GM18519 (cell line): ENCODE results near the gene SLFNL1.

Experiments
- ATAC-seq: cut with Tn5 transposase; IDR thresholded peaks from one replicate; pipeline ENCODE4 v1.9.1; 2021; ENCODE audit warnings: mild to moderate bottlenecking, moderate library complexity; ENCODE audit not compliant: unreplicated experiment, low FRiP score

SLFNL1 gene

DNA sequence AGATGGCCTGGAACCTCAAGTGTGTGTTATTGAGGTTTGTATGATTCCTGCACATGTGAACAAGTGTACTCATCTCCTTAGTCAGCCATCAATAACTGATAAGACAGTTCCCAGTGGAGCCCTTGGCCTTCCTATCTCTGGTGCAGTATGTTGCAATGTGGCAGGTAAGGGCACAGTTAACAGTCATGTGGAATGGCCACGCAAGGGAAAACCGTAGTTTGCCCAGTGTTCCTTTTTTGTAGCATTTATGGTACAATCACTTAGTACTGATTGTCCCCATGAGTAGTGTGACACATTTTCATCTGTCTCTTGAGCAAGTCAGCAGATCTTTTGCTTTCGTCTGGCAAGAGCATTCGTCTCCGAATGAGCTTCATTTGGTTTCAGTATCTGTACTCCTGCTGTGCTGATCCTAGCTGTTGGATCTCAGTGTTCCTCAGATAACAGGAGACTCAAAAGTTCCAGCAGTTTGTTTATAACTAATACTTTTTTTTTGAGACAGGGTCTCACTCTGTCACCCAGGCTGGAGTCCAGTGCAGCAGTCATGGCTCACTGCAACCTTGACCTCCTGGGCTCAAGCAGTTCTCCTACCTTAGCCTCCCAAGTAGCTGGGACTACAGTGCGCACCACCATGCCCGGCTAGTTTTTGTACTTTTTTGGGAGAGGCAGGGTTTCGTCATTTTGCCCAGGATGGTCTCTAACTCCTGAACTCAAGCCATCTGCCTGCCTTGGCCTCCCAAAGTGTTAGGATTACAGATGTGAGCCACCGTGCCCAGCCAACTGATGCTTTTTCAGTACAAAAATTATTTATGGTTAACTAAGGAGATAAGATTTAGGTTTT lies 33.9 kb downstream of the SLFNL1 start:
- ATAC-seq: no peak

DNA sequence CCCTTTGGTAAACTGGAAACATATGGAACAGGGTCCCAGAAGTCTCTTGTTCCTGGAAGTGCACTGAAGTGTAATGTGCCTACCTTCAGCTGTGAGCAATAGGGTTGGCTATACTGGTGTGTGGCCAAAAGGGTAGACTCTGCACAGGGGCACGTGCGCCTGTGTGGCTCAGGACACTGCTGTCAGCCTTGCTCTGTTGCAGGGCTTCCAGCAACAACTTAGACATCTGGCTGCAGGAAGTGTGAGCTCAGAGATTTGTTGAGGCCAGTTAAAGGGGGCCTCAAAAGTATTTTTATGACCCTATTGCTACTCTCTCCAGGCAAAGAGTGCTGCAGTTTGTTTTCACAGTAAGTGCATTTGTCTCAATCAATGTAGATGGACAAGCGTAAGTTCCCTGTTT lies 34.6 kb downstream of the SLFNL1 start:
- ATAC-seq: no peak

DNA sequence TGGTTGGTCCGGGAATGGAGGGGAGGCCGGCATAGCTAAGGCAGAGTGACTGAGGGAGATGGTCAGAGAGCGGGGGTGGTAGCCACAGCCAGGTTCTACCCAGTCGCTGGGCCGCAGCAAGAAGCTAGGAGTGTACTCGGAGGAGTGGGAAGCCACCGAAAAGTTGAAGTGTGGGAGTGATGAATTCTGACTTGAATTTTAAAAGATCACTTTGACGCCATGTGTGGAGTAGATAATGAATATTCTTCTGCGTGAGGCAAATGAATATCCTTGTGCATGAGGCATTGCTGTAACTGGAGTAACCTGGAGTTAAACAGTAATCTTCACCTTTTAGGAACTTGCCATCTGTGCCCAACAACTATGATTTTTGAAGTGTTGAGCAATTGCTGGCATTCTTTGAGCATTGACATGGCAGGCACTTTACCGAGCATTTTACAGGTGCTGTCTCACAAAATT lies 35.2 kb downstream of the SLFNL1 start:
- no peak for ATAC-seq

DNA sequence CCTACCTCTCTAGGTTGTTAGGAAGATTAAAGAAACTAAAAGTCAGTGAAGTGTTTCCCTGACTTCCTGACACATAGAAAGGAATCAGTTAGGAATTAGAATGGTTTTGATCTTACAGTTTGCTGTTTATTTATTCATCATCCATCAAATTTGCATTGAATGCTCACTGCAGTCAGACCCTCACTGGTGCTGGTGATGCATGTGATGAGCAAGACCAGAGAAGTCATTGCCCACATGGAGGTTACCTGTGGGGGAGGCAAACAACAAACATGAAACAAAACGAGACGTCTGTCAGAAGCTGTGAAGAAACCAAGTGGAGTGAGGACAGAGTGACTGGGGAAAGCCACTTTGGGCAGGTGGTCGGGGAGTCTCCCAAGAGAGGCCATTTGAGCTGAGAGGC lies 35.6 kb downstream of the SLFNL1 start:
- ATAC-seq: no peak

DNA sequence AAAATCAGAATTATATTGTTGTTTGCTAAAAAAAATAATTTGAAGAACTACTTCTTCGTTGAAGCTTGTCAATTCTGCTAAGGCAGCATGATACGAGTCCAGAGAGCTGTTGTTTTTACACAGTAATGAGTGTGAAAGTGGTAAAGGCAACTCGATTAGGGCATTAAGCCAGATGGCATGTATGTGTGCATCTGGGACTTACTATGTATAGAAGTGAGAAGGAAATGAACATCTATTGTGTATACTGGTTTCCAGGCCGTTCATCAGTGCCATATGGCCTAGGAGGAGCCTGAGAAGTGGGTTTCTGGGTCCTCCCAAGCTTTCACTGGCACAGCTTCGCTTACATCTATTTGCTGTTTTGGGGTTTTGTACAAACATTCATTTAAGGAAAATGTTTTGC lies 36.4 kb downstream of the SLFNL1 start:
- ATAC-seq: no peak

DNA sequence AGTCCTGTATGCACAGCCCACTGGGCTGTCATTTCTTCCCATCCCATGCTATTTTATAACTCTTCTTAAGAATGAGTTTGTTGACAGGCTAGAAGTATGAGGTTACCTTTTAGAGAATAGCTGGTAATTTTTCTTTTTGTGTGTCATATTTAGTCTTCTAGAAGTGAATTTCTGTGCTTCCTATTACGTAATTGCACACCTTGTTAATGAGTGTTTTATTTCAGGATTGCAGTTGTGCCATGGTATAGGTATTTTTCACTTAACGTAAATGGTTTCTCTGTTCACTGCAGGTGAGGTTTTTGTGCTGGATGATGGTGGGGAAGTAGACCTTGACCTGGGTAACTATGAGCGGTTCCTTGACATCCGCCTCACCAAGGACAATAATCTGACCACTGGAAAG lies 37.0 kb downstream of the SLFNL1 start:
- no peak for ATAC-seq

DNA sequence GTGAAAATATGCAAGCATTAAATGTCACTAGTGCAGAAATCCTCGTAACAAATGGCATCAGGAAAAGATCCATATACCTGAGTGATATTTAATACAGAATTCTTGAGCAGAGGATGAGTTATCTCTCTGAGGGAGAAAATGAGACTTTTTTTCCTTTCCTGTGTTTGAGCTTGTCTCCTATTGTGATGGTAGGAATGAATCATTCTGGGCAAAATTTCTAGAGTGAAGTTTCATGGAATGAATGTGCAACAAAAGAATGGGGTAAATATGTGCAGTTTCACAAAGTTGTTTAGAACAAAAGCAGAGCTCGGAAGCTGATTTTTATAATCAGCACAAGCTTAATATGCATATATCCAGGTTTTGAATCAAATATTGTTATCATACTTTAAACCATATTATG lies 37.5 kb downstream of the SLFNL1 start:
- ATAC-seq: no peak

DNA sequence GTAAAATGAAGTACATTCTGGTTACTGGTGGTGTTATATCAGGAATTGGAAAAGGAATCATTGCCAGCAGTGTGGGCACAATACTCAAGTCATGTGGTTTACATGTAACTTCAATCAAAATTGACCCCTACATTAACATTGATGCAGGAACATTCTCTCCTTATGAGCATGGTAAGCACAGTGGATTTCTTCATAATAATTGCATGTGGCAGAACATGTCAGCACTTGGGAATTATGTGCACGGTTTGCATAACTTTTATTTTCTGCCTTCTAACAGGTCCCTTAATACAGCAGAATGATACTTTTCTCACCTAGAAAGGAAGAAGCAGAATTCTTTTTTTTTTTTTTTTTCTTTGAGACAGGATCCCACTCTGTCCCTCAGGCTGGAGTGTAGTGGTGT lies 38.2 kb downstream of the SLFNL1 start:
- no peak for ATAC-seq

DNA sequence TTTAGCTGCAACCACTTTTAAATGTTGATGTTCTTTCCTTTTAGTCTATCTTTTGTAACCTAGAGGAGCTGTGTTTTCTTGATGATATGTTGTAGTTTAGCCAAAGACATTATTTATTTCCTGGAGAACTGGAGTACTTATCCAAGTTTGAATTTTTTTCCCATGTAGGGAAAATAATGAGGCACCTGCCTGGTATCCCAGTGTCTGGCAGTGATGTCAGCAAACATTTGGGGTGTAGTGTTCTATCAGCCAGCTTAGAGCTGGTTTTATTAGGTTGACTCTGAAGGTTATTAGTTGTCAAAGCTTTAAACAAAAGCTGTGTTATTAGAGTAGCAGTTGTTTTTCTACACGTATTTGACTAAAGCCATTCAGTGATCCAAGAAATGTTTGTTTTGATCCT lies 38.8 kb downstream of the SLFNL1 start:
- ATAC-seq: no peak

DNA sequence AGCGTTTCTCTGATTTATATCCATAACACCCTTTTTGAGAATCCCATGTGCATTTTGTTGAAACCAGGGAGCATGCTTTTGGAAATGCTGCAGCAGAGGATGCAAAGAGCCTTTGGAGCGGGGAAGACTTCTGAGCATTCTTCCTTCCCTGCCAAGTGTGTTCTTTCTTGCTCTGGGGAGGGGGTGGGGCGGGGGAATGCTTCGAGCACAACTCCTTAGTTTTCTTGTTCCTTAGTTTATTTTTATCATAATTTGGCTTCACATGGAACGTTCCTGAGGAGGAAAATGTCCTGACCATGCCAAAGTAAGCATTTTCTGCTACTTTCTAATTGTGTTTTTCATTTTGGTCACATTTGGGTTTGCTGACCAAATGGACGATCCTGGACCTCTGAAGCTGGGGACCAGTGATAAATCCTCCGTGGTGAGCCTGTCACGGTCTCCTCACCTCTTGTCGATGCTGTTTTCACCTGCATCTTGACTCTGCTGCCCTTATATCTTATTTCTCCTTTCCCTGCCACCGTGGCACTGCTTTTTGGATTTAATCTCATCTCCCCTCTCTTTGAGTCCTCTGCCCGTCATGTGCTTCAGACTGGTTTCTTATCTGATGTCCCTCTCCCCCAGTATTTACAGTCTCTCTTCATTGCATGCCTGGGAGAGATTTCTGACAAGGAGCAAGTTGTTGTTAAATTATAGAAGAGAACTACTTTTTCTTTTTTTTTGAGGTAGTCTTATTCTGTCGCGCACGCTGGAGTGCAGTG lies 39.7 kb downstream of the SLFNL1 start:
- ATAC-seq: no peak

DNA sequence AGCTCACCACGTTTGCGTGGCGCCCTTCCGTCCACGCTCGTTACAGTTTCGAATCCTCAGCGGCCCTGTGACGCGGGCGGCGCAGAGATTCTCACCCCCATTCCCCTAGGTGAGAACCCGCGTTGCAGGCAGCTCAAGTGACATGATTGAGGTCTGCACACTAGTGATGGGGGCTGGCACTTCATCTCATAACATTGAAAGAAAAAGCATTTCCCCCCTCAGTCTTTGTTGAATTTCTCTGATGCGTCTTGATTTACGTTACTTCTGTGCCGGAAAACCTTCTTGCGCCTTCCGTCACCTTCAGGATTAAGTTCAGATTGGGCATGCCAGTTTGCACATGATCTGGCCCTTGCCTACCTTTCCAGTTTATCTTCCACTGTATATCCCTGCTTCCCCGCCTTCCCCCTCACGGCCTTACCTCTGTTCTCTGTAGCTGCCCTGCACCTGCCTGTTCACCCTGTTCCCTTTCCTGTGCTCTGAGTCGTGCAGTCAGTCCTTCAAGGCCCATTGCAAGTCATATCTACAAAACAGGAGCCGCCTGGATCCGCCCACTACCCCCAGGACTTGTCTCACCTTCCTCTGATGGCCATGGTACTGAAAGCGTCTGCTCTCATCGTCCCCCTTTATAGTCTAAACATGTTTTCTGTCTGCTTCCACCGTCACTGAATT lies 40.9 kb downstream of the SLFNL1 start:
- ATAC-seq: no peak

DNA sequence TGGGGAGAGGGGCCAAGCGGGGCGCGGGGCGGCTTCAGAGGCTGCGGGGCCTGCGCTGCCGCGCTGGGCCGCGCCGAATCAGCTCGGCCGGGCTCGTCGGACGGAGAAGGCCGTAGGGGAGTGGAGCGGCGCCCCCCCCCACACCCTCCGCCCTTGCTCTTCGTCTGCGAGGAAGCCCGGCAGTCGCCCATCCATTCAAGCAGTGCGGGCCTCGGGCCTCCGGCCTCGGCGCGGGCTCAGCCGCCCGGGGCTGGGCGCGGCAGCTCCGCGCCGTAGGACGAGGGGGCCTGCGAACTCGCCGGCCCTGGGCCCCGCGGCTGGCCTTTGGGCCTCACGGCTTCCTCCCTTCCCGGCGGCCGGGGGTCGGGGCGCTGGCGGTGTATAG lies 41.5 kb downstream of the SLFNL1 start:
- no peak for ATAC-seq

DNA sequence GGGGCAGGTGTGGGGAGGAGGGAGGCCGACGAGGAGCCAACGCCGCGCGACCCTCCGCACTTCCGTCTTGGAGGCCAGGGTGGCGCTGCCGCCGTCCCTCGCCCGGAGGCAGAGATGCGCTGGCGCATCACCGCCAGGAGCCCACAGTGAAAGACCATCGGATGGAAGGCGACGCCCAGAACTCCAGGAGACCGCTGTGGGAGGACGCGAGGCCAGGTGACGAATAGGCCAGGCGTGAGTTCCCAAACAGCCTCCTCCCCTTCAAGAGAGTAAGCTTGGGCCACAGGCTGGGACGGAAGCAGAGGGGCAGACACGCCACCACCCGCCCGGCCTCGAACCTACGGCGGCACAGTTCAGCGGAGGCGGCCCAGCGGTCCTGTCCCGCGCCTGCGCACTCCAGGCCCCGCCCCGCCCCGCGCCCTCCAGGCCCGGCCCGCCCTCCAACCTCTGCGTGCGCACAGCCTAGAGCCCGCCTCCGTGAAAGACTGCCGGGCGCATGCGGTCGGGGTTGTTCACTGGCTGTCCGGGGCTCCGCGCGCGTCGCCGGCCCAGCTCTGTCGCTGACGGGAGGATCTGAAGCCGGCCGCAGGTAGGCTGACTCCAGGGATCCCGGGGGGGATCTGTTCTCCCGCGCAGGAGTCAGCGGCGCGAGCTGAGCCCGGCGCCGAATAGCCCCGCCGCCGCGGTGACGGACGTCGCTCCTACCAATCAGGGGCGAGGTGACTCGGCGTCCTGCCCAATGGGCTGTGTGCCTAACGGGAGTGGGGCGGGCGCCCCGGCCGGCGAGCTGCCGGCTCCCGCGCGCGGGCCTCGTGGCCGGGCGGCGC lies 42.1 kb downstream of the SLFNL1 start, which contains the start of gene CTPS1:
Gene CTPS1, plus strand, starts transcription at position 456 of the 827 bp plus-strand sequence. CDS start 3,595 bp downstream, outside the sequence.
- peak; percentile 80 for ATAC-seq

DNA sequence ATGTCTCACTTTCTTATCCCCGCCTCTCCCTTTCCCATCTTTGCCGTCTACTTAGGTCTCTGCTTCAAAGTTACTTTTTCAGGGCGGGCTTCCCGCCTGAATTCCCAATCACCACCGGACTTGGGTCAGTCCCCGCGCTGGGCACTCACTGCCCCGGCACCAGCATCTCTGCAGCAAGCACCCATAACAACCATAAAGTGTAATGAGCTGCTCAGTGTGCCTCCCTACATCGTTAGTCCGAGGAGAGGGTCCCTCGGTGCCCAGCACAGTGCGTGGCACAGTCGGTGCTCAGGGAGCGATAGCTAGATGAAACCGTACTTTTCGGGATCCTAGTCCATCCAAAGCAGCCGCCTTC lies 42.7 kb downstream of the SLFNL1 start:
- ATAC-seq: no peak

DNA sequence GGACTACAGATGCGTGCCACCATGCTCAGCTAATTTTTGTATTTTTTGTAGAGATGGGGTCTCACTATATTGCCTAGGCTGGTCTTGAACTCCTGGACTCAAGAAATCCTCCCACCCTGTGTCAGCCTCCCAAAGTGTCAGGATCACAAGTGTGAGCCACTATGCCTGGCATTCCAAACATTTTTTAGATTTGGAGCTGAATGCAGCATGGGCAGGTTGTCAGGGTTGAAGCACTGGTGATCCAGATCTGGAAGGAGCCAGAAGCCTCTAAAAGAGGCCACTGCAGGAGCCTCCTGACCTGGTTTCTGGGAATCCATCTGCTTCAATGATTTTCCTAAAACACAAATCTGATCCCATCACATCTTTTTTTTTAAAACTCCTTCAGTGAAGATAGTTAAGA lies 43.8 kb downstream of the SLFNL1 start:
- no peak for ATAC-seq

DNA sequence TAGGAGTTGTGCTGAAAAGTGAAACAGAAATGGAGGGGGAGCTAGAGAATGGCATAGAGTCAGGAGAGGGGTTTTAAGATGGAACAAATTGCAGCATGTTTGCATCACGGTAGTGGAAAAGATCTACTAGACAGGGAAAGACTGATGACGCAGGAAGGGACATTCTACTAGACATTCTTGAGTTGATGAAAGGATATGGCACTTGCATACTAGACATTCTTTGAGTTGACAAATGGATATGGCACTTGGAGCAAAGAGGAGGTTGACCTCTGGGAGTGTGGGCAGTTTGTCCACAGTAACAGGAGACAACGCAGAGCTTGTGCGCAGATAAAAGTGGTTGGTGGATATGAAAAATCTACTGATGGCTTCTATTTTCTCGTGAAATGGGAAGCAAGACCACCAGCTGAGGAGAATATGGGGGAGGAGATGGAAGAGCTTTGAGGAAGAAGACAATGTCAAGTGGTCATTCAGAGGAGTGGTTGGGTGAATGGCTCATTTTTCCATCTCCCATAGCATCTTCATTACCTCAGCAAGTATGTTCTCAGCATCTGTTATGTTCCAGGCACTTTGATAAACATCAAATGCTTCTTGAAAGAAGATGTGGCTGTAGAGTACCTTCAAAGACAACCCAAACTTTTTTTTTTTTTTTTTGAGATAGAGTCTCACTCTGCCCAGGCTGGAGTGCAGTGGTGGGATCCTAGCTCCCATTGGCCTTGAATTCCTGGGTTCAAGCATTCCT lies 44.4 kb downstream of the SLFNL1 start:
- ATAC-seq: no peak

DNA sequence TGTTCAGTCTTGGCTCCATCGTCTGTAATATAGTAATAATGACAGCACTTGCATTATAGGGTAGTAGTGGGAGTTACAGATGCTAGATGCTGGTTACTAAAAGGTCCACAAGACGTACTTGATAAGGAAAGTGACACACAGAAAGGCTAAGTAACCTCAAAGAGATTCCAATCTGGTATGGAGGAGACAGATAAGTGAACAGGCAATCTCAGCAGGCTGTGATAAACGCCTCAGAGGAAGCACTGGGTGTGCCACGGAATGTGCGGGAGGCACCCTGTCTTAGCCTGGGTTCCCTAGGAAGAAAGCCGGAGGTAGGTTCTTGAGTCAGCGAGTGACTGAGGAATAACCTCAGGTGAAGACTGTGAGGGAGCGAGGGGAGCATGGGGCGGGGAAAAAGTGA lies 46.6 kb downstream of the SLFNL1 start:
- no peak for ATAC-seq

DNA sequence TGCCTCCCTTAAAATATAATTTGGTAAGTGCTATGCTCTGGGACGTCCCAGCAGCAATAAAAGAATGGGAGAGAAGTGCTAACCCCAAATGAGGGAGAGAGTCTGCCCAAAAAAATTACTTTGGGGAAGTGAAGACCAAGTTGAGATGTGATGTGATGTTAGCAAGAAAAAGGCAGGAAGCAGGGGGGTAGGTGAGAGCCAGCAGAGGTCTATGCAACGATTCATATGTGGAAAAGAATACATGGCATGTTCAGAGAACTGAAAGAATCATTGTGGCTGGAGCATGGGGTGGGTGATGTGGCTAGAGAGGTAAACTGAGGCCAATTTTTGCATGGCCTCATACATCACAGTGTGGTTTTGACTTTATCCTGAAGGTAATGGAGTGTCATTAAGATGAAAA lies 47.6 kb downstream of the SLFNL1 start:
- ATAC-seq: no peak

DNA sequence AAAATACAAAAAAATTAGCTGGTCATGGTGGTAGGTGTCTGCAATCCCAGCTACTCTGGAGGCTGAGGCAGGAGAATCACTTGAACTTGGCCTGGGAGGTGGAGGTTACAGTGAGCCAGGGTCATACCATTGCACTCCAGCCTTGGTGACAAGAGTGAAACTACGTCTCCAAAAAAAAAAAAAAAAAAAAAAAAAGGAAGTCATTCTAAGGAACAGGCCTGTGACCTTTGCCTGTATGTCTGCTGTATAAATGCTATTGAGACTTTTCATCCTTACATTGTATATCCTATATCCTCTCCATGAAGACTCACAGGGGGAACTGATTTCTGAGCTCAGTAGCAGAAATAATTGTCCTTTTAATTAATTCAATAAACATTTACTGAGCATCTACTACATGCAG lies 49.6 kb downstream of the SLFNL1 start:
- ATAC-seq: no peak

DNA sequence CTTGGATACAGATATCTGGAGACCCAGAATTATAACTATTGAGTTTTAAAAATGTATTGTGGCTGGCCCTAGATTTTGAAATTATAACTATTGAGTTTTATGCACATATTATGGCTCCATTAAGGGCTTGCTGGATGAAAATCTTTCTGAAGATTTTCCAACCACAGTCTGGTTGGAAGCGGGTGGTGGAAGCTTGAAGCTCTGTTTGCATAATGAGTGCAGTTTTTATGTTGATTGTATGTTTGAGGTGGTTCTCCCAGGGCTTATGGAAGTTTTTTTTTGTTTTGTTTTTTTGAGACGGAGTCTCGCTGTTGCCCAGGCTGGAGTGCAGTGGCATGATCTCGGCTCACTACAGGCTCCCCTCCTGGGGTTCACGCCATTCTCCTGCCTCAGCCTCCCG lies 52.1 kb downstream of the SLFNL1 start:
- no peak for ATAC-seq
